Suprapubic skin (tissue), 4 donors: ENCODE data around the gene DMRTB1.

Experiments used
- CTCF ChIP-seq, 2 donors: fragments of 200-600 bp in 1 of 2; fragments of 450-650 bp in 1 of 2; sonication (generic) in 1 of 2; IDR thresholded peaks; one replicate each; pipeline ENCODE4 v1.5.1; 2016 to 2019; ENCODE audit warnings: antibody characterized with exemption in 2 of 2, mild to moderate bottlenecking in 1 of 2, moderate library complexity in 1 of 2
- POLR2A ChIP-seq, 2 donors: fragments of 450-650 bp; IDR thresholded peaks; one replicate each; pipeline ENCODE4 v1.6.1; 2017; ENCODE audit warnings: antibody characterized with exemption in 2 of 2, mild to moderate bottlenecking in 2 of 2, moderate library complexity in 2 of 2
- POLR2AphosphoS5 ChIP-seq, 3 donors: sonication (generic); formaldehyde crosslinking; IDR thresholded peaks; one replicate each; pipeline ENCODE4 v1.6.1; 2017; ENCODE audit warnings: antibody characterized with exemption in 3 of 3

- TF ChIP-seq CTCF (IDR thresholded peaks at IDR 0.05) (no peak), POLR2AphosphoS5 (IDR thresholded peaks at IDR 0.05) (no peak), POLR2A (IDR thresholded peaks at IDR 0.05) (no peak)
Measured at GRCh38 chr1:53446051-53446450, 13.1 kb upstream of the DMRTB1 start.
